PC-3 (cell line): Measurements from ENCODE around the gene STAB2. TPM values are rescaled to one million over a fixed set of nuclear protein-coding genes. Genes with fewer than 3 reads are reported as not detected.

Experiments used
- ATAC-seq: fragments of 200-7000 bp; cut with Tn5 transposase; 2 replicates; pipeline ENCODE4 v1.9.1; 2020; ENCODE audit warnings: mild to moderate bottlenecking, moderate library complexity
- BruUV-seq: library from RNA; stranded (reverse); fragments of 400-500 nt; replicated peaks from 2 replicates; lab custom pipeline; 2021; lab: Mats Ljungman, UMichigan
- CTCF ChIA-PET: fragments of 300-600 bp; sonication (Branson Sonifier 250); formaldehyde crosslinking; loops from one replicate; lab custom pipeline; 2022; ENCODE audit warnings: antibody characterized with exemption; lab: Charles Lee
- POLR2A ChIA-PET: fragments of 300-600 bp; sonication (Branson Sonifier 250); formaldehyde crosslinking; loops from one replicate; lab custom pipeline; 2022; ENCODE audit warnings: antibody characterized with exemption; ENCODE audit not compliant: unreplicated experiment; lab: Charles Lee
- DNase-seq: peaks from one replicate; pipeline ENCODE4 v3.0.0-alpha.2; 2015
- H2AFZ ChIP-seq: fragments of 300-600 bp; sonication (generic); 2 replicates; pipeline ENCODE4 v1.6.0; 2016; ENCODE audit warnings: antibody characterized with exemption, low read length
- H3F3A ChIP-seq: fragments of 300-600 bp; sonication (generic); one replicate; pipeline ENCODE4 v1.6.0; 2017; ENCODE audit warnings: antibody characterized with exemption, low read length, control low read depth, mild to moderate bottlenecking; ENCODE audit not compliant: unreplicated experiment
- H3K27ac ChIP-seq: fragments of 300-600 bp; sonication (generic); 2 replicates; pipeline ENCODE4 v1.5.1; 2016; ENCODE audit warnings: mild to moderate bottlenecking, low read length
- H3K27me3 ChIP-seq: fragments of 300-600 bp; sonication (generic); 2 replicates; pipeline ENCODE4 v1.6.1; 2016; ENCODE audit warnings: low read length, mixed read lengths
- H3K36me3 ChIP-seq: fragments of 300-600 bp; sonication (generic); 2 replicates; pipeline ENCODE4 v1.6.1; 2016; ENCODE audit warnings: low read depth, mixed run types, low read length, mixed read lengths
- H3K4me1 ChIP-seq: fragments of 300-600 bp; sonication (generic); 2 replicates; pipeline ENCODE4 v1.5.1; 2016; ENCODE audit warnings: low read length; ENCODE audit not compliant: insufficient read depth
- H3K4me2 ChIP-seq: fragments of 300-600 bp; sonication (generic); 2 replicates; pipeline ENCODE4 v1.6.0; 2016; ENCODE audit warnings: low read length
- H3K4me3 ChIP-seq: fragments of 300-600 bp; sonication (generic); 2 replicates; pipeline ENCODE4 v1.5.1; 2016; ENCODE audit warnings: mild to moderate bottlenecking, low read length, mixed read lengths
- H3K79me2 ChIP-seq: fragments of 300-600 bp; sonication (generic); 2 replicates; pipeline ENCODE4 v1.6.1; 2017; ENCODE audit warnings: low read length, mixed read lengths
- H3K9ac ChIP-seq: fragments of 300-600 bp; sonication (generic); 2 replicates; pipeline ENCODE4 v1.6.0; 2016; ENCODE audit warnings: mild to moderate bottlenecking, low read length
- H3K9me2 ChIP-seq: fragments of 300-600 bp; sonication (generic); replicated peaks from 2 replicates; pipeline ENCODE4 v1.6.1; 2016; ENCODE audit warnings: mixed run types, low read length, mixed read lengths
- H3K9me3 ChIP-seq: fragments of 300-600 bp; sonication (generic); 2 replicates; pipeline ENCODE4 v1.6.1; 2016; ENCODE audit warnings: low read length, mixed read lengths
- H4K20me1 ChIP-seq: fragments of 300-600 bp; sonication (generic); 2 replicates; pipeline ENCODE4 v1.6.1; 2016; ENCODE audit warnings: low read length, mixed read lengths
- CTCF ChIP-seq: fragments of 300-600 bp; sonication (generic); conservative IDR thresholded peaks from 2 replicates; pipeline ENCODE4 v1.5.1; 2017; ENCODE audit warnings: antibody characterized with exemption, low read depth, mild to moderate bottlenecking, low read length
- EZH2 ChIP-seq: fragments of 300-600 bp; sonication (generic); IDR thresholded peaks from one replicate; pipeline ENCODE4 v1.6.1; 2017; ENCODE audit warnings: antibody characterized with exemption, mild to moderate bottlenecking, low read length; ENCODE audit not compliant: unreplicated experiment
- EZH2phosphoT487 ChIP-seq: fragments of 300-600 bp; sonication (generic); IDR thresholded peaks from 2 replicates; pipeline ENCODE4 v1.6.1; 2018; ENCODE audit warnings: mild to moderate bottlenecking, antibody characterized with exemption, low read length, borderline replicate concordance
- intact Hi-C: fragments of 100-400 bp; cut with micrococcal nuclease; formaldehyde crosslinking; loops from 2 replicates; pipeline ENCODE4 v1.9.0; 2023
- total RNA-seq: library from RNA; depleted of rRNA; stranded (reverse); fragments of >200 nt; gene quantifications from 2 replicates; pipeline ENCODE4 v1.2.3, GENCODE V29; 2014

Gene STAB2
- total RNA-seq, 1 experiment from 2014 or later: not detected

- Histone ChIP-seq H3K79me2 (no peaks in the 10 kb centered on the region), H3K27ac (peak overlapping the region; percentile 68), H3K4me2 (peak overlapping the region; percentile 50), H3F3A (no peaks in the 10 kb centered on the region), H2AFZ (peak overlapping the region; percentile 57), H3K36me3 (no peaks in the 10 kb centered on the region), H3K27me3 (no peaks in the 10 kb centered on the region), H3K9ac (peak overlapping the region; percentile 35), H3K4me1 (peaks cover 24% of the 10 kb centered on the region), H4K20me1 (no peaks in the 10 kb centered on the region), H3K9me2 (no peaks in the 10 kb centered on the region), H3K4me3 (no peak overlapping the region; the same call in 1 of the 2 replicates), H3K9me3 (no peaks in the 10 kb centered on the region)
- intact Hi-C loops: loop anchor here (5.0 kb wide), 2 partner anchors 1065 to 1775 kb away; partner anchors contain the start of gene IGF1
- TF ChIP-seq EZH2: no peak
- ChIA-PET CTCF (interaction anchor here (0.7 to 1.4 kb wide), 5 partner anchors 51 to 1611 kb away, joined by 3 to 7 read pairs (median 4); no protein-coding TSS in a partner anchor), POLR2A (no interaction called here)
- ATAC-seq (peak; percentile 56), DNase-seq (peak; percentile 30)
- no TSS peak for BruUV-seq
Measured at GRCh38 chr12:103547376-103547775, 39.7 kb upstream of the STAB2 start.

GRCh38 chr12:103547929-103548328 is 39.1 kb upstream of the STAB2 start:
- intact Hi-C loops: loop anchor here (1.0 to 5.0 kb wide), 7 partner anchors 52 to 1776 kb away; partner anchors contain the start of gene IGF1
- no peaks in the 10 kb centered on the region for H3K79me2 ChIP-seq
- H3K27ac ChIP-seq: peak overlapping the region; percentile 68
- POLR2A ChIA-PET: no interaction called here
- peaks cover 24% of the 10 kb centered on the region for H3K4me1 ChIP-seq
- H3K36me3 ChIP-seq: no peaks in the 10 kb centered on the region
- peak overlapping the region; percentile 50 for H3K4me2 ChIP-seq
- no peaks in the 10 kb centered on the region for H3K9me2 ChIP-seq
- TF ChIP-seq EZH2 (no peak), CTCF (no peak), EZH2phosphoT487 (no peak)
- no peaks in the 10 kb centered on the region for H3F3A ChIP-seq
- CTCF ChIA-PET: interaction anchor here (0.9 to 1.4 kb wide), 3 partner anchors 51 to 665 kb away, joined by 3 to 7 read pairs (median 5); no protein-coding TSS in a partner anchor
- no peaks in the 10 kb centered on the region for H3K27me3 ChIP-seq
- ATAC-seq (no peak), DNase-seq (no peak)
- no peaks in the 10 kb centered on the region for H3K9me3 ChIP-seq
- BruUV-seq: no TSS peak
- H4K20me1 ChIP-seq: no peaks in the 10 kb centered on the region
- H2AFZ ChIP-seq: peak overlapping the region; percentile 57; the same call in 1 of the 2 replicates
- peak overlapping the region; percentile 35 for H3K9ac ChIP-seq
- no peak overlapping the region for H3K4me3 ChIP-seq

GRCh38 chr12:103548622-103549601 is 38.2 kb upstream of the STAB2 start:
- BruUV-seq: no TSS peak
- Histone ChIP-seq H3K27ac (no peak overlapping the region), H3K9me2 (no peaks in the 10 kb centered on the region), H3K9me3 (no peaks in the 10 kb centered on the region), H3K4me3 (no peak overlapping the region), H3K79me2 (no peaks in the 10 kb centered on the region), H3K9ac (peak overlapping the region; percentile 35; the same call in 1 of the 2 replicates), H3K4me2 (peak overlapping the region; percentile 50; the same call in 1 of the 2 replicates), H3K36me3 (no peaks in the 10 kb centered on the region), H2AFZ (peak overlapping the region; percentile 4; the same call in 1 of the 2 replicates), H3K27me3 (no peaks in the 10 kb centered on the region), H3K4me1 (peaks cover 24% of the 10 kb centered on the region), H3F3A (no peaks in the 10 kb centered on the region), H4K20me1 (no peaks in the 10 kb centered on the region)
- DNase-seq (peak; percentile 95), ATAC-seq (peak; percentile 56)
- POLR2A ChIA-PET: no interaction called here
- TF ChIP-seq CTCF: peak; percentile 98
- TF ChIP-seq EZH2: no peak
- intact Hi-C loops: loop anchor here (1.0 to 5.0 kb wide), 7 partner anchors 53 to 1777 kb away; partner anchors contain the start of gene IGF1
- CTCF ChIA-PET: interaction anchor here (1.3 to 1.4 kb wide), 2 partner anchors 52 to 666 kb away, joined by 5 to 7 read pairs; no protein-coding TSS in a partner anchor
